GM12891 (cell line): Measurements from ENCODE around the gene TNNT3.

Experiments
- POLR2A ChIP-seq: IDR thresholded peaks from 2 replicates; pipeline ENCODE4 v1.6.1; 2011; ENCODE audit warnings: low read depth, low read length, control low read depth
- POLR2AphosphoS5 ChIP-seq: IDR thresholded peaks from 2 replicates; pipeline ENCODE4 v1.6.1; 2011; ENCODE audit warnings: low read depth, low read length, control low read depth
- TAF1 ChIP-seq: IDR thresholded peaks from 2 replicates; pipeline ENCODE4 v1.6.1; 2011; ENCODE audit warnings: low read depth, low read length, control low read depth

GRCh38 chr11:1893581-1894359, 25.7 kb upstream of the TNNT3 start:
- no peak for TF ChIP-seq POLR2A
- no peak for TF ChIP-seq TAF1
- 0 out of 2 replicates have a peak, but pooled peaks have one; percentile 16 for TF ChIP-seq POLR2AphosphoS5
